HG02642 (cell line): ENCODE results near the gene OGFOD3.

ENCODE experiments used
- ATAC-seq: cut with Tn5 transposase; IDR thresholded peaks from one replicate; pipeline ENCODE4 v1.9.1; 2021; ENCODE audit warnings: mild to moderate bottlenecking; ENCODE audit not compliant: unreplicated experiment, poor library complexity

Gene OGFOD3

GRCh38 chr17:82449131-82449882 is 30.9 kb upstream of the OGFOD3 start:
- ATAC-seq, result peak; percentile 56

- no peak for ATAC-seq
These were observed 29.5 kb upstream of the OGFOD3 start for GRCh38 chr17:82447876-82448275.

GRCh38 chr17:82446649-82447048 is 28.3 kb upstream of the OGFOD3 start:
- ATAC-seq, result no peak

- ATAC-seq, result no peak
These were observed 27.7 kb upstream of the OGFOD3 start for GRCh38 chr17:82446124-82446523.

GRCh38 chr17:82445542-82445941 is 27.2 kb upstream of the OGFOD3 start:
- no peak for ATAC-seq

- ATAC-seq, result no peak
These were observed 26.6 kb upstream of the OGFOD3 start for GRCh38 chr17:82444941-82445521.

- no peak for ATAC-seq
These were observed 26.0 kb upstream of the OGFOD3 start for GRCh38 chr17:82444284-82444893.

- ATAC-seq, result no peak
These were observed 25.3 kb upstream of the OGFOD3 start for GRCh38 chr17:82443465-82444283.

- ATAC-seq, result no peak
These were observed 24.5 kb upstream of the OGFOD3 start for GRCh38 chr17:82442643-82443464.

- ATAC-seq, result no peak
These were observed 23.5 kb upstream of the OGFOD3 start for GRCh38 chr17:82441691-82442487.

GRCh38 chr17:82440991-82441627 is 22.7 kb upstream of the OGFOD3 start:
- ATAC-seq, result no peak

GRCh38 chr17:82440469-82440981 is 22.1 kb upstream of the OGFOD3 start:
- no peak for ATAC-seq

- ATAC-seq, result no peak
These were observed 21.5 kb upstream of the OGFOD3 start for GRCh38 chr17:82439829-82440365.

GRCh38 chr17:82439194-82439828 is 20.9 kb upstream of the OGFOD3 start:
- ATAC-seq, result no peak

GRCh38 chr17:82438401-82439193 is 20.2 kb upstream of the OGFOD3 start:
- ATAC-seq, result no peak

GRCh38 chr17:82437325-82437668 is 18.9 kb upstream of the OGFOD3 start:
- no peak for ATAC-seq
